Heart left ventricle (tissue), 16 donors: ENCODE data around the gene CBX4. TPM values are rescaled to one million over a fixed set of nuclear protein-coding genes. Genes with fewer than 3 reads are reported as not detected.

Experiments used
- ATAC-seq, 4 donors: fragments of 200-7000 bp; cut with Tn5 transposase; one replicate each; pipeline ENCODE4 v1.9.1; 2020 to 2022; ENCODE audit warnings: moderate library complexity in 4 of 4, mild to moderate bottlenecking in 3 of 4, moderate number of reproducible peaks in 1 of 4
- DNase-seq, 5 donors: peaks; one replicate each; pipeline ENCODE4 v3.0.0-alpha.2; 2020
- H3K27ac ChIP-seq, 12 donors: fragments of 200-600 bp; sonication (generic) in 4 of 12; one replicate each; pipeline versions ENCODE4 v1.5.0 to v1.8.0; 2016 to 2022; ENCODE audit warnings: mild to moderate bottlenecking in 2 of 12
- H3K27me3 ChIP-seq, 9 donors: fragments of 200-600 bp; sonication (generic) in 2 of 9; one replicate each; pipeline versions ENCODE4 v1.5.1 to v1.8.0; 2016 to 2022; ENCODE audit warnings: mild to moderate bottlenecking in 3 of 9
- H3K36me3 ChIP-seq, 9 donors: fragments of 200-600 bp; sonication (generic) in 2 of 9; one replicate each; pipeline versions ENCODE4 v1.5.0 to v1.8.0; 2018 to 2022; ENCODE audit warnings: mild to moderate bottlenecking in 2 of 9
- H3K4me1 ChIP-seq, 12 donors: fragments of 200-600 bp; sonication (generic) in 4 of 12; one replicate each; pipeline versions ENCODE4 v1.5.0 to v1.8.0; 2016 to 2022; ENCODE audit warnings: mild to moderate bottlenecking in 3 of 12
- H3K4me3 ChIP-seq, 12 donors: fragments of 200-600 bp; sonication (generic) in 4 of 12; one replicate each; pipeline versions ENCODE4 v1.5.0 to v1.8.0; 2017 to 2022; ENCODE audit warnings: mild to moderate bottlenecking in 9 of 12, moderate library complexity in 4 of 12
- H3K9me3 ChIP-seq, 12 donors: fragments of 200-600 bp; sonication (generic) in 4 of 12; one replicate each; pipeline versions ENCODE4 v1.5.0 to v1.8.0; 2016 to 2022; ENCODE audit warnings: mild to moderate bottlenecking in 1 of 12
- CTCF ChIP-seq, 12 donors: fragments of 200-600 bp; sonication (generic) in 4 of 12; IDR thresholded peaks; one replicate each; pipeline versions ENCODE4 v1.5.0 to v1.8.0; 2018 to 2022; ENCODE audit warnings: antibody characterized with exemption in 12 of 12, mild to moderate bottlenecking in 5 of 12
- POLR2A ChIP-seq, 2 donors: fragments of 450-650 bp; IDR thresholded peaks; one replicate each; pipeline ENCODE4 v1.6.1; 2017; ENCODE audit warnings: antibody characterized with exemption in 2 of 2, mild to moderate bottlenecking in 2 of 2, moderate library complexity in 2 of 2
- WGBS, 4 donors: extraction: QIAGEN DNeasy Blood & Tissue Kit in 2 of 4; methylation state at CpG; one replicate each; pipeline versions ENCODE4 v1.1.5 to v1.1.7; 2013 to 2018; 5-methylcytosine and 5-hydroxymethylcytosine counted together
- intact Hi-C, 10 donors: fragments of 100-400 bp; cut with DNase I; formaldehyde crosslinking; loops; one replicate each; pipeline versions ENCODE4 v1.11.1 to v1.14.2; 2022
- polyA plus RNA-seq, 2 donors: library from polyadenylated mRNA; stranded (reverse); fragments of 200-250 nt; gene quantifications; one replicate each; pipeline ENCODE4 v1.2.3, GENCODE V29; 2013
- total RNA-seq, 9 donors: library from RNA; depleted of rRNA in 2 of 9; stranded (reverse); fragments of >200 nt in 2 of 9; fragmentation: NEBNext Ultra II Directional in 3 of 9; extraction: Animal tissue kit (Norgen Biotek cat#: 25700) in 3 of 9; gene quantifications; one replicate each; pipeline versions ENCODE4 v1.1.0 to v1.2.4, GENCODE V29; 2016 to 2023
- donor health status: ischemic (EF 13 %, LVEDD 7.1; RV severe dilation, severe dysfunction).
- donor health status: healthy with polysubstance abuse.
- donor health status: DM: no; HTN: yes; CAD: no.
- donor health status: DM: no; HTN: no; CAD: no.
- donor health status: ischemic (EF 25% LVEDD 6.9; RV normal size, moderate dysfunction).
- donor health status: ischemic (EF 25% LVEDD 5.7; RV mildly dilated, moderate dysfunction).
- donor health status: healthy.
- donor health status: DM: yes; HTN: yes; CAD: no.
- donor health status: ischemic (EF 35%, LVEDD 5.7; RV mildly dilated, moderate dysfunction).
- donor health status: nonischemic (EF 11% LVEDD 7.7; RV severe dilation, severe dysfunction).
- donor health status: DM: yes; HTN: yes; CAD: no.
- donor health status: PGD.
- donor health status: ischemic (EF 29% LVEDD 5.4; RV normal size, mild dysfunction).
- donor health status: nonischemic (EF 23%, LVEDD 6.1; RV moderate dilation, normal function).

Gene CBX4
- total and polyA plus RNA-seq, 11 donors, result 10.9 to 41.1 (median 26.8) TPM

GRCh38 chr17:79826204-79826680 is 13.0 kb downstream of the CBX4 start:
- peak in 1 of 4 donors; percentile 23 for ATAC-seq
- Histone ChIP-seq H3K4me3 (no peak overlapping the region), H3K27ac (no peak overlapping the region), H3K4me1 (peaks cover 0 to 36% (median 9%) of the 10 kb centered on the region in 12 donors), H3K9me3 (no peaks in the 10 kb centered on the region), H3K36me3 (no peaks in the 10 kb centered on the region), H3K27me3 (no peaks in the 10 kb centered on the region)
- peak in 2 of 5 donors; percentile 30 to 59 for DNase-seq
- no peak for TF ChIP-seq CTCF (IDR thresholded peaks at IDR 0.05)
- TF ChIP-seq POLR2A (IDR thresholded peaks at IDR 0.05), result no peak
- WGBS, 4 donors, result 46 to 60% (median 52%) methylated on average over 11 of the region's 11 CpGs
- intact Hi-C loops, result no loop called here

GRCh38 chr17:79825580-79825921 is 13.7 kb downstream of the CBX4 start:
- Histone ChIP-seq H3K4me3 (no peak overlapping the region), H3K36me3 (no peaks in the 10 kb centered on the region), H3K27ac (no peak overlapping the region), H3K27me3 (no peaks in the 10 kb centered on the region), H3K9me3 (no peaks in the 10 kb centered on the region), H3K4me1 (peaks cover 0 to 30% (median 8%) of the 10 kb centered on the region in 12 donors)
- 96 to 98% (median 96%) methylated on average over 5 of the region's 5 CpGs for WGBS, 4 donors
- ATAC-seq (no peak), DNase-seq (no peak)
- intact Hi-C loops, result no loop called here
- TF ChIP-seq CTCF (IDR thresholded peaks at IDR 0.05), result no peak
- no peak for TF ChIP-seq POLR2A (IDR thresholded peaks at IDR 0.05)

GRCh38 chr17:79824893-79825579 is 14.2 kb downstream of the CBX4 start:
- Histone ChIP-seq H3K4me3 (no peak overlapping the region), H3K36me3 (no peaks in the 10 kb centered on the region), H3K4me1 (peaks cover 0 to 28% (median 10%) of the 10 kb centered on the region in 12 donors), H3K27me3 (no peaks in the 10 kb centered on the region), H3K9me3 (no peaks in the 10 kb centered on the region), H3K27ac (no peak overlapping the region)
- TF ChIP-seq CTCF (IDR thresholded peaks at IDR 0.05) (no peak), POLR2A (IDR thresholded peaks at IDR 0.05) (no peak)
- DNase-seq (no peak), ATAC-seq (no peak)
- WGBS, 4 donors, result 95 to 98% (median 97%) methylated on average over 5 to 6 of the region's 6 CpGs
- intact Hi-C loops, result no loop called here

- 95 to 98% (median 96%) methylated on average over 17 of the region's 17 CpGs for WGBS, 4 donors
- intact Hi-C loops, result no loop called here
- no peak for ATAC-seq
These were observed 15.0 kb downstream of the CBX4 start for GRCh38 chr17:79824234-79824633.

More at GRCh38 chr17:79824234-79824633, 15.0 kb downstream of the CBX4 start:
- TF ChIP-seq CTCF (IDR thresholded peaks at IDR 0.05), result no peak
- TF ChIP-seq POLR2A (IDR thresholded peaks at IDR 0.05), result no peak
- peaks cover 0 to 25% (median 13%) of the 10 kb centered on the region in 12 donors for H3K4me1 ChIP-seq
- H3K27ac ChIP-seq, result no peak overlapping the region
- no peaks in the 10 kb centered on the region for H3K27me3 ChIP-seq
- H3K4me3 ChIP-seq, result no peak overlapping the region
- no peaks in the 10 kb centered on the region for H3K36me3 ChIP-seq
- H3K9me3 ChIP-seq, result no peaks in the 10 kb centered on the region
- DNase-seq, result no peak
